GM10266 (cell line): ENCODE measurements around the gene TGFB3.

Experiments
- DNase-seq: peaks from one replicate; pipeline ENCODE4 v3.0.0; 2012; ENCODE audit errors: extremely low spot score
- CTCF ChIP-seq: IDR thresholded peaks from 2 replicates; pipeline ENCODE4 v1.5.1; 2012; ENCODE audit warnings: mild to moderate bottlenecking, low read depth; ENCODE audit not compliant: control insufficient read depth, insufficient read depth; ENCODE audit errors: missing control alignments

The TGFB3 gene

GRCh38 chr14:75996488-75996887, 14.7 kb upstream of the TGFB3 start:
- no peak for DNase-seq
- TF ChIP-seq CTCF, result no peak

- no peak for DNase-seq
- no peak for TF ChIP-seq CTCF
These were observed 13.7 kb upstream of the TGFB3 start for GRCh38 chr14:75995372-75996041.

- no peak for DNase-seq
- no peak for TF ChIP-seq CTCF
These were observed 11.8 kb upstream of the TGFB3 start for GRCh38 chr14:75993567-75994041.

- DNase-seq, result no peak
- TF ChIP-seq CTCF, result no peak
These were observed 10.0 kb upstream of the TGFB3 start for GRCh38 chr14:75991753-75992152.

- TF ChIP-seq CTCF, result no peak
- DNase-seq, result no peak
These were observed 8.5 kb upstream of the TGFB3 start for GRCh38 chr14:75990297-75990696.

GRCh38 chr14:75989134-75989533, 7.3 kb upstream of the TGFB3 start:
- TF ChIP-seq CTCF, result no peak
- no peak for DNase-seq

- no peak for DNase-seq
- TF ChIP-seq CTCF, result no peak
These were observed 5.6 kb upstream of the TGFB3 start for GRCh38 chr14:75987201-75987970.
